ENCODE measurements around the gene LRG1. TPM values are rescaled to one million over a fixed set of nuclear protein-coding genes. Genes with fewer than 3 reads are reported as not detected.

LRG1 gene
- total RNA-seq, 1 donor from 2014 or later = 0.73 TPM

- DNase-seq (ENCODE audit: missing footprints) = no peak
- ATAC-seq = no peak
- intact Hi-C loops (cut with DNase I) = no loop called here
Measured at GRCh38 chr19:4492337-4493103, 47.3 kb downstream of the LRG1 start.

DNA sequence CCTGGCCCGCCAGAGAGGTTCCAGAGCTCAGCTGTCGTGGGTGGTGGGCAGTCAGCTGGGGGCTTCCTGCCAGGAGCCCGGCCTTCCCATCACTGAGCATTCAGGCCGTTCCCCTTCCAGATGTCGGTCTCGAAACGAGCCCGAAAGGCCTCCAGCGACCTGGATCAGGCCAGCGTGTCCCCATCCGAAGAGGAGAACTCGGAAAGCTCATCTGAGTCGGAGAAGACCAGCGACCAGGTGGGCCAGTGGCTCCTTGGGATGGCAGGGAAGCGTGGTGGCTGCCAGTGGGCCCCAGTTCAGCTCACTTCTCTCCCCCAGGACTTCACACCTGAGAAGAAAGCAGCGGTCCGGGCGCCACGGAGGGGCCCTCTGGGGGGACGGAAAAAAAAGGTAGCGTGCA lies 48.4 kb downstream of the LRG1 start:
- ATAC-seq (no peak), DNase-seq (ENCODE audit: missing footprints) (no peak)
- intact Hi-C loops (cut with DNase I) = no loop called here

GRCh38 chr19:4488496-4488895 lies 51.3 kb downstream of the LRG1 start:
- peak; percentile 63 for DNase-seq (ENCODE audit: missing footprints)
- no peak for ATAC-seq
- intact Hi-C loops (cut with DNase I) = no loop called here

GRCh38 chr19:4487572-4487971 lies 52.3 kb downstream of the LRG1 start:
- intact Hi-C loops (cut with DNase I) = no loop called here
- ATAC-seq (no peak), DNase-seq (ENCODE audit: missing footprints) (peak; percentile 57)

Other genes with a start within 250 kb of the LRG1 start
- gene TMIGD2, start 237.6 kb downstream of the LRG1 start, total RNA-seq = not detected
- gene FSD1, start 235.4 kb downstream of the LRG1 start, total RNA-seq = not detected
- 4.3 TPM for gene STAP2, start 201.2 kb downstream of the LRG1 start, total RNA-seq
- gene MPND, start 196.5 kb downstream of the LRG1 start, total RNA-seq = 21.0 TPM
- gene SH3GL1, start 139.5 kb downstream of the LRG1 start, total RNA-seq = 22.0 TPM
- 5.9 TPM for gene CHAF1A, start 137.4 kb downstream of the LRG1 start, total RNA-seq
- 119 TPM for gene UBXN6, start 82.2 kb downstream of the LRG1 start, total RNA-seq
- gene HDGFL2, start 67.7 kb downstream of the LRG1 start, total RNA-seq = 28.2 TPM
- 241 TPM for gene PLIN4, start 21.6 kb downstream of the LRG1 start, total RNA-seq
- gene PLIN5, start 4.8 kb downstream of the LRG1 start, total RNA-seq = 50.4 TPM
- gene SEMA6B, start 19.6 kb upstream of the LRG1 start, total RNA-seq = 16.7 TPM
- 4.4 TPM for gene TNFAIP8L1, start 99.5 kb upstream of the LRG1 start, total RNA-seq
- 29.8 TPM for gene MYDGF, start 130.3 kb upstream of the LRG1 start, total RNA-seq
- gene DPP9, start 183.8 kb upstream of the LRG1 start, total RNA-seq = 52.7 TPM

Data from Right ventricle myocardium inferior (tissue), 1 donor.